Caco-2 (cell line): Measurements from ENCODE around the gene DNPH1. TPM values are rescaled to one million over a fixed set of nuclear protein-coding genes. Genes with fewer than 3 reads are reported as not detected.

Source experiments
- BruUV-seq: library from RNA; stranded (reverse); fragments of 400-500 nt; replicated peaks from 2 replicates; lab custom pipeline; 2021; lab: Mats Ljungman, UMichigan
- CTCF ChIA-PET: fragments of 300-600 bp; sonication (Branson Sonifier 250); formaldehyde crosslinking; loops from one replicate; lab custom pipeline; 2022; ENCODE audit warnings: antibody characterized with exemption; lab: Charles Lee
- POLR2A ChIA-PET: fragments of 300-600 bp; sonication (Branson Sonifier 250); formaldehyde crosslinking; loops from one replicate; lab custom pipeline; 2022; ENCODE audit warnings: antibody characterized with exemption; lab: Charles Lee
- DNase-seq, 2 experiments: peaks; one replicate each; pipeline versions ENCODE4 v3.0.0 to v3.0.0-alpha.2; 2020 to 2022
- H3K27me3 ChIP-seq: replicated peaks from 2 replicates; pipeline ENCODE4 v1.6.0; 2011; ENCODE audit warnings: low read length; ENCODE audit not compliant: control insufficient read depth, insufficient read depth
- H3K36me3 ChIP-seq: 2 replicates; pipeline ENCODE4 v1.5.1; 2011; ENCODE audit warnings: low read length; ENCODE audit not compliant: control insufficient read depth, insufficient read depth
- H3K4me1 ChIP-seq: fragments of 250-450 bp; sonication (Bioruptor Pico); 2 replicates; pipeline ENCODE4 v1.5.1; 2020; ENCODE audit warnings: mild to moderate bottlenecking
- H3K4me3 ChIP-seq: 2 replicates; pipeline ENCODE4 v1.5.1; 2011; ENCODE audit warnings: low read depth, mild to moderate bottlenecking, control low read depth, low read length
- H3K9me3 ChIP-seq: fragments of 250-450 bp; sonication (Bioruptor Pico); 2 replicates; pipeline ENCODE4 v1.5.1; 2020; ENCODE audit warnings: mild to moderate bottlenecking, moderate library complexity
- H3K27ac Mint-ChIP-seq: one replicate; pipeline ENCODE4 v1.8.0; 2022; ENCODE audit warnings: mixed read lengths; ENCODE audit not compliant: unreplicated experiment
- H3K27me3 Mint-ChIP-seq: one replicate; pipeline ENCODE4 v1.8.0; 2022; ENCODE audit warnings: mixed read lengths; ENCODE audit not compliant: insufficient read depth, unreplicated experiment
- H3K36me3 Mint-ChIP-seq: one replicate; pipeline ENCODE4 v1.8.0; 2022; ENCODE audit warnings: mild to moderate bottlenecking, mixed read lengths; ENCODE audit not compliant: insufficient read depth, unreplicated experiment
- H3K4me1 Mint-ChIP-seq: one replicate; pipeline ENCODE4 v1.8.0; 2022; ENCODE audit warnings: low read depth, mixed read lengths; ENCODE audit not compliant: unreplicated experiment
- H3K4me3 Mint-ChIP-seq: one replicate; pipeline ENCODE4 v1.8.0; 2022; ENCODE audit warnings: mild to moderate bottlenecking, moderate library complexity, mixed read lengths; ENCODE audit not compliant: unreplicated experiment
- H3K9me3 Mint-ChIP-seq: one replicate; pipeline ENCODE4 v1.8.0; 2022; ENCODE audit warnings: mixed read lengths; ENCODE audit not compliant: unreplicated experiment
- intact Hi-C: fragments of 100-400 bp; cut with micrococcal nuclease; formaldehyde crosslinking; loops from one replicate; pipeline ENCODE4 v1.10.0; 2022; ENCODE audit not compliant: unreplicated experiment
- total RNA-seq: library from RNA; stranded (reverse); gene quantifications from 2 replicates; pipeline ENCODE4 v1.2.3, GENCODE V29; 2022
- TF ChIP-seq, protein P1 (sequence below), 2 experiments: fragments of 200-600 bp in 1 of 2; IDR thresholded peaks; 1 replicate in 1 of 2; 2 replicates in 1 of 2; pipeline versions ENCODE4 v1.5.1 to v1.8.0; 2011 to 2022; ENCODE audit warnings: antibody characterized with exemption in 1 of 2, control low read depth in 1 of 2, inconsistent platforms in 1 of 2, low read depth in 1 of 2, low read length in 1 of 2, mild to moderate bottlenecking in 1 of 2, moderate library complexity in 1 of 2; ENCODE audit not compliant: insufficient read depth in 1 of 2, severe bottlenecking in 1 of 2, unreplicated experiment in 1 of 2

DNPH1 gene
- total RNA-seq, 1 experiment from 2014 or later = 62.6 TPM

DNA sequence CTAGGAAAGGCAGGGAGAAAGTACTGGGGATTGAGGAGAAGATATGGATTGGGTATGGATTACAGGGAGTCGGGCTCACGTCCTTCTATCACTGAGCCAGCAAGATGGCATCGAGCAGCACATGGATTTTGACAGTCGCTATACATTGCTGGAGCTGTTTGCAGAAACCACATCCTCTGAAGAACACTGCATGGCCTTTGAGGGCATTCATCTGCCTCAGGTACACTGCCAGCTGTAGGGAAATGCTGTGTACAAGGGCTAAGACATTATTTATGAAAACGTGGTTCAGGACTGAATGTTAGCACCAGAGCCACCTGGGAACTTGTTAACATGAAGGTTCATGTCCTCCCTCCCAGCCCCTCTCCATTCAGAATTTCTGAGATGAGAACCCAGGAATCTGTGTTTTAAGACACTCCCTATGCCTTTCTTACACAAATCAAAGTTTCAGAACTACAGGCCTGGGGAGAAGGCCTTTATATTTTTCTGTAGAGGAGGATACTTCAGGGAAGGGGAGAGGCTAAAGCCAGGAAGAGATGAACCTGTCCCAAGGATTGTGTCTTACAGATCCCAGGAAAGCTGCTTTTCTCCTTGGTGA lies 43.8 kb downstream of the DNPH1 start:
- no peaks in the 10 kb centered on the region for H3K9me3 ChIP-seq
- no peaks in the 10 kb centered on the region for H3K27me3 ChIP-seq
- TF ChIP-seq, protein P1, sequence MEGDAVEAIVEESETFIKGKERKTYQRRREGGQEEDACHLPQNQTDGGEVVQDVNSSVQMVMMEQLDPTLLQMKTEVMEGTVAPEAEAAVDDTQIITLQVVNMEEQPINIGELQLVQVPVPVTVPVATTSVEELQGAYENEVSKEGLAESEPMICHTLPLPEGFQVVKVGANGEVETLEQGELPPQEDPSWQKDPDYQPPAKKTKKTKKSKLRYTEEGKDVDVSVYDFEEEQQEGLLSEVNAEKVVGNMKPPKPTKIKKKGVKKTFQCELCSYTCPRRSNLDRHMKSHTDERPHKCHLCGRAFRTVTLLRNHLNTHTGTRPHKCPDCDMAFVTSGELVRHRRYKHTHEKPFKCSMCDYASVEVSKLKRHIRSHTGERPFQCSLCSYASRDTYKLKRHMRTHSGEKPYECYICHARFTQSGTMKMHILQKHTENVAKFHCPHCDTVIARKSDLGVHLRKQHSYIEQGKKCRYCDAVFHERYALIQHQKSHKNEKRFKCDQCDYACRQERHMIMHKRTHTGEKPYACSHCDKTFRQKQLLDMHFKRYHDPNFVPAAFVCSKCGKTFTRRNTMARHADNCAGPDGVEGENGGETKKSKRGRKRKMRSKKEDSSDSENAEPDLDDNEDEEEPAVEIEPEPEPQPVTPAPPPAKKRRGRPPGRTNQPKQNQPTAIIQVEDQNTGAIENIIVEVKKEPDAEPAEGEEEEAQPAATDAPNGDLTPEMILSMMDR (IDR thresholded peaks at IDR 0.05; ENCODE audit: insufficient read depth in 1 of 2, low read depth in 1 of 2, low read length in 1 of 2, severe bottlenecking in 1 of 2, unreplicated experiment in 1 of 2) = no peak
- H3K4me3 ChIP-seq = no peak overlapping the region
- no TSS peak for BruUV-seq
- intact Hi-C loops = no loop called here
- DNase-seq = no peak
- Mint-ChIP-seq H3K36me3 (peaks cover 6% of the 10 kb centered on the region), H3K4me3 (no peak overlapping the region), H3K9me3 (no peaks in the 10 kb centered on the region), H3K27ac (no peak overlapping the region), H3K27me3 (no peaks in the 10 kb centered on the region), H3K4me1 (peaks cover 14% of the 10 kb centered on the region)
- CTCF ChIA-PET = no interaction called here
- no peaks in the 10 kb centered on the region for H3K36me3 ChIP-seq
- no peaks in the 10 kb centered on the region for H3K4me1 ChIP-seq
- POLR2A ChIA-PET = no interaction called here

DNA sequence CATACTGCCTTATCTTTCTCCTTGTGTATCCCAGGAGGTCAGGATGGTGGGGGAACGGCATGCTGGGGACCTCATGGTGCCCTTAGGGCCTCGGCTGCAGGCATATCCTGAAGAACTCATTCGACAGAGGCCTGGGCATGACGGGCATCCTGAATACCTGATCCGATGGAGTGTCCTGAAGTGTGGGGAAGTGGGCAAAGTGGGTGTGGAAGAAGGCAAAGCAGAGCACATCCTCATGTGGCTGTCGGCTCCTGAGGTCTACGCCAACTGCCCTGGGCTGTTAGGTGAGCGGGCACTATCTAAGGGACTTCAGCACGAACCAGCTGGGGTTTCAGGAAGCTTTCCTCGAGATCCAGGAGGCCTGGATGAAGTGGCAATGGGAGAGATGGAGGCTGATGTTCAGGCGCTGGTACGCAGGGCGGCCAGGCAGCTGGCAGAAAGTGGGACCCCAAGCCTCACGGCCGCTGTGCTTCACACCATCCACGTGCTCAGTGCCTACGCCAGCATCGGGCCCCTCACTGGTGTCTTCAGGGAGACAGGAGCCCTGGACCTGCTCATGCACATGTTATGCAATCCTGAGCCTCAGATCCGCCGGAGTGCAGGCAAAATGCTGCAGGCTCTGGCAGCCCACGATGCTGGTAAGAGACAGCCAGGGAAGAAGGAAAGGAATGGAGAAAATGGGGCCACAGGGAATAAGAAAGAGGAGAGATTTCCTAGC lies 44.9 kb downstream of the DNPH1 start:
- DNase-seq = no peak
- H3K9me3 Mint-ChIP-seq = no peaks in the 10 kb centered on the region
- Histone ChIP-seq H3K4me3 (no peak overlapping the region), H3K4me1 (no peaks in the 10 kb centered on the region), H3K27me3 (no peaks in the 10 kb centered on the region), H3K9me3 (no peaks in the 10 kb centered on the region), H3K36me3 (peaks cover under 1% of the 10 kb centered on the region; the same call in 1 of the 2 replicates)
- ChIA-PET POLR2A (no interaction called here), CTCF (no interaction called here)
- peaks cover 6% of the 10 kb centered on the region for H3K36me3 Mint-ChIP-seq
- no TSS peak for BruUV-seq
- TF ChIP-seq, protein P1 (IDR thresholded peaks at IDR 0.05; ENCODE audit: insufficient read depth in 1 of 2, low read depth in 1 of 2, low read length in 1 of 2, severe bottlenecking in 1 of 2, unreplicated experiment in 1 of 2) = no peak
- H3K27ac Mint-ChIP-seq = no peak overlapping the region
- no peak overlapping the region for H3K4me3 Mint-ChIP-seq
- intact Hi-C loops = no loop called here
- no peaks in the 10 kb centered on the region for H3K27me3 Mint-ChIP-seq
- H3K4me1 Mint-ChIP-seq = peaks cover 14% of the 10 kb centered on the region

DNA sequence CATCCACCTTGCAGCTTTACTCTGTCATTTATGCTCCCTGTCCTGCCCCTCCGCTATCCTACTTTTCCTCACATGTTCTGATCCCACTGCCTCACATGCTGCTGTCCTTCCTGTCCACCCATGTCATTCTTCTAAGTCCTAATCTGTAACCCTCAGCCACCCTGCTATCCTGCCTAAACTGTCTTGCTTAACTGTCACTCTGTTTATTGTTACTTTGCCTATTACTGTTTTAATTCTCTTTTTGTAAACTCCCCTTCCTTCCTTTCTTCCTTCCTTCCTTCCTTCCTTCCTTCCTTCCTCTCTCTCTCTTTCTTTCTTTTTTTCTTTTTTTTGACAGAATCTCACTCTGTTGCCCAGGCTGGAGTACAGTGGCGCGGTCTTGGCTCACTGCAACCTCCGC lies 45.8 kb downstream of the DNPH1 start:
- TF ChIP-seq, protein P1 (IDR thresholded peaks at IDR 0.05; ENCODE audit: insufficient read depth in 1 of 2, low read depth in 1 of 2, low read length in 1 of 2, severe bottlenecking in 1 of 2, unreplicated experiment in 1 of 2) = no peak
- Histone ChIP-seq H3K27me3 (no peaks in the 10 kb centered on the region), H3K9me3 (no peaks in the 10 kb centered on the region), H3K4me1 (no peaks in the 10 kb centered on the region), H3K36me3 (peaks cover 3% of the 10 kb centered on the region), H3K4me3 (no peak overlapping the region)
- ChIA-PET CTCF (no interaction called here), POLR2A (no interaction called here)
- H3K27me3 Mint-ChIP-seq = no peaks in the 10 kb centered on the region
- BruUV-seq = no TSS peak
- no peak overlapping the region for H3K27ac Mint-ChIP-seq
- intact Hi-C loops = no loop called here
- no peaks in the 10 kb centered on the region for H3K9me3 Mint-ChIP-seq
- no peak for DNase-seq
- H3K4me1 Mint-ChIP-seq = peaks cover 14% of the 10 kb centered on the region
- H3K4me3 Mint-ChIP-seq = peak overlapping the region; percentile 91
- H3K36me3 Mint-ChIP-seq = peaks cover 7% of the 10 kb centered on the region
